Embryonic facial prominence (tissue), 1 donor: Measurements from ENCODE around the gene TSSK2.
A peak's percentile ranks its signal among the peaks of the same experiment; 100 is the strongest.
"Not testable (repeated sequence)": the region's sequence is repeated elsewhere in the genome, so short reads cannot be mapped to it uniquely, and the experiment has no call there.

Experiments
- DNase-seq: peaks from one replicate; pipeline ENCODE4 v3.0.0-alpha.2; 2016; ENCODE audit errors: extremely low spot score

The TSSK2 gene

GRCh38 chr22:19130959-19131684 lies at the start of gene TSSK2:
TSSK2 (plus strand) TSS chr22:19131308; CDS start chr22:19131400, 92 bp downstream.
- no peak for DNase-seq

GRCh38 chr22:19081351-19081750 lies 49.8 kb upstream of the TSSK2 start:
- no peak for DNase-seq

GRCh38 chr22:19082101-19082500 lies 49.0 kb upstream of the TSSK2 start:
- no peak for DNase-seq

- DNase-seq: no peak
Measured at GRCh38 chr22:19082793-19083192, 48.3 kb upstream of the TSSK2 start.

GRCh38 chr22:19084126-19084525 lies 47.0 kb upstream of the TSSK2 start:
- not testable (repeated sequence) for DNase-seq

GRCh38 chr22:19084586-19084985 lies 46.5 kb upstream of the TSSK2 start:
- not testable (repeated sequence) for DNase-seq

GRCh38 chr22:19085233-19085718 lies 45.8 kb upstream of the TSSK2 start:
- DNase-seq: no peak

GRCh38 chr22:19086417-19086816 lies 44.7 kb upstream of the TSSK2 start:
- no peak for DNase-seq

- DNase-seq: no peak
Measured at GRCh38 chr22:19086896-19087295, 44.2 kb upstream of the TSSK2 start.

GRCh38 chr22:19088866-19089595 lies 42.1 kb upstream of the TSSK2 start:
- no peak for DNase-seq

- no peak for DNase-seq
Measured at GRCh38 chr22:19090183-19090582, 40.9 kb upstream of the TSSK2 start.

GRCh38 chr22:19090586-19091127 lies 40.5 kb upstream of the TSSK2 start:
- no peak for DNase-seq

GRCh38 chr22:19092725-19093124 lies 38.4 kb upstream of the TSSK2 start:
- DNase-seq: no peak

- DNase-seq: no peak
Measured at GRCh38 chr22:19094393-19094997, 36.6 kb upstream of the TSSK2 start.

- DNase-seq: no peak
Measured at GRCh38 chr22:19096555-19096954, 34.6 kb upstream of the TSSK2 start.

GRCh38 chr22:19097518-19097917 lies 33.6 kb upstream of the TSSK2 start:
- DNase-seq: no peak

GRCh38 chr22:19098157-19098556 lies 33.0 kb upstream of the TSSK2 start:
- DNase-seq: no peak

- peak; percentile 43 for DNase-seq
Measured at GRCh38 chr22:19103880-19104821, 27.0 kb upstream of the TSSK2 start.

- DNase-seq: no peak
Measured at GRCh38 chr22:19105456-19105855, 25.7 kb upstream of the TSSK2 start.

GRCh38 chr22:19105867-19106802 lies 25.0 kb upstream of the TSSK2 start:
- no peak for DNase-seq
